GM12892 (cell line): ENCODE data around the gene DPP6.

Experiments
- POLR2A ChIP-seq: IDR thresholded peaks from 2 replicates; pipeline ENCODE4 v1.6.1; 2011; ENCODE audit warnings: low read depth, low read length, control low read depth
- POLR2AphosphoS5 ChIP-seq: IDR thresholded peaks from 2 replicates; pipeline ENCODE4 v1.6.1; 2011; ENCODE audit warnings: low read depth, low read length, control low read depth

- TF ChIP-seq POLR2AphosphoS5 (no peak), POLR2A (no peak)
Measured at GRCh38 chr7:154914996-154915380, 862.8 kb downstream of the DPP6 start.
